ENCODE measurements around the gene HESX1.

GRCh38 chr3:57227204-57227929, 27.6 kb upstream of the HESX1 start, which contains the start of gene APPL1:
- TF ChIP-seq YY1 (IDR thresholded peaks at IDR 0.05; ENCODE audit: low read depth) = no peak
- 0 out of 2 replicates have a peak, but pooled peaks have one; percentile 38 for TF ChIP-seq TCF12 (IDR thresholded peaks at IDR 0.05; ENCODE audit: low read depth)
- TF ChIP-seq REST (IDR thresholded peaks at IDR 0.05; ENCODE audit: low read depth) = no peak
- 0 out of 2 replicates have a peak, but pooled peaks have one; percentile 4 for TF ChIP-seq TEAD4 (IDR thresholded peaks at IDR 0.05)
- TF ChIP-seq MAX (IDR thresholded peaks at IDR 0.05) = peak; percentile 89
- TF ChIP-seq EGR1 (IDR thresholded peaks at IDR 0.05) = peak; percentile 25; the same call in 1 of the 2 replicates
- no peak for TF ChIP-seq CREB1 (IDR thresholded peaks at IDR 0.05; ENCODE audit: low read depth)
- no peak for TF ChIP-seq EP300 (IDR thresholded peaks at IDR 0.05; ENCODE audit: borderline replicate concordance)
- TF ChIP-seq CEBPB (IDR thresholded peaks at IDR 0.05) = no peak
- TF ChIP-seq RAD21 (IDR thresholded peaks at IDR 0.05; ENCODE audit: low read depth) = no peak
- no peak for TF ChIP-seq NFIC (IDR thresholded peaks at IDR 0.05)
- peak; percentile 58; the same call in 1 of the 2 replicates for TF ChIP-seq TAF1 (IDR thresholded peaks at IDR 0.05; ENCODE audit: low read depth)
- TF ChIP-seq FOXM1 (IDR thresholded peaks at IDR 0.05; ENCODE audit: borderline replicate concordance, low read depth) = no peak
